ENCODE data around the gene ZSCAN12. TPM values are rescaled to one million over a fixed set of nuclear protein-coding genes. Genes with fewer than 3 reads are reported as not detected.

Gene ZSCAN12
- total and polyA plus RNA-seq, 4 donors, result 1.4 to 17.7 (median 3.8) TPM

DNA sequence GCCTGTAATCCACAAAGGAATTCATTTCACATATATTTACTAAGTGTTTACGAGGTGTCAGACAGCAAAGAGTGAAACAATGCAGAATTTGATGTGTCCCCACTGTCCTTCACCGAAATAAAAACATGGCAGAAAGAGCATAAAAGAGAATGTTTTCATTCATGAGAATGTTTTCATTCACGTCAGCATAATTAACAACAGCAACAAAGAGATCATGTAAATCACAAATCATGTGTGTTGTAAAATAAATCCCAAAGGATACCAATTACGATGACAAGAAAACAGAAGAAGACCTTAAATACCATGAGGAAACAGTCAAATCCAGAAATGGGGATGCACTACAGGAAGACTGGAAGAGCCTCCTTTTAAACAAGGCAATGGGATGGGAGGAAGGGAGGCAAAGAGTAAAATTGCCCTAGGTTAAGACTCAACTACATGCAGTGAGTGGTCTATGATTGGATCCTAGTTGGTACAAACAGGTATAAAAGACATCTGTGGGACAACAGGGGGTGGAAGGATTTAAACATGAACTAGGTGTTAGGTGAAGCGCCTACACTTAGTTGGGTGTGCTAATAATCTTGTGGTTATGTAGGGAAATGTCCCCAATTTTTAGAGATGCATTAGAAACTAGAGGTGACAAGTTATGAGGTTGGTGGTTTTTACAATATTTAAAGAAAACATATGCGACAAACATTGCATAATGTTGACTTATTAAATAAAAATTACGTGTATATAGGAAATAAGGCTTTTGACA is 65.1 kb downstream of the ZSCAN12 start:
- Histone ChIP-seq H3K36me3 (ENCODE audit: control insufficient read depth in 4 of 4, insufficient read depth in 4 of 4, low read length in 4 of 4) (no peaks in the 10 kb centered on the region), H3K9me3 (ENCODE audit: control insufficient read depth in 4 of 4, insufficient read depth in 3 of 4, low read length in 3 of 4) (no peaks in the 10 kb centered on the region), H3K9ac (ENCODE audit: insufficient read depth in 1 of 2, low read length in 2 of 2) (peak overlapping the region; percentile 88 to 100), H3K4me1 (ENCODE audit: control insufficient read depth in 5 of 5, insufficient read depth in 5 of 5, low read length in 5 of 5) (peaks cover 0 to 19% (median 3%) of the 10 kb centered on the region in 5 donors), H3K4me3 (no peak overlapping the region), H3K27ac (ENCODE audit: low read depth in 1 of 2, low read length in 1 of 2) (peak overlapping the region; percentile 87 to 96), H3K27me3 (ENCODE audit: control insufficient read depth in 3 of 3, insufficient read depth in 3 of 3, low read length in 2 of 3) (no peaks in the 10 kb centered on the region)
- ATAC-seq (ENCODE audit: insufficient read depth, low FRiP score) (no peak), DNase-seq (peak in 2 of 3 donors; percentile 21 to 34)
- WGBS, 2 donors, result 81 to 83% methylated on average over 7 of the region's 7 CpGs
- TF ChIP-seq, protein P1, sequence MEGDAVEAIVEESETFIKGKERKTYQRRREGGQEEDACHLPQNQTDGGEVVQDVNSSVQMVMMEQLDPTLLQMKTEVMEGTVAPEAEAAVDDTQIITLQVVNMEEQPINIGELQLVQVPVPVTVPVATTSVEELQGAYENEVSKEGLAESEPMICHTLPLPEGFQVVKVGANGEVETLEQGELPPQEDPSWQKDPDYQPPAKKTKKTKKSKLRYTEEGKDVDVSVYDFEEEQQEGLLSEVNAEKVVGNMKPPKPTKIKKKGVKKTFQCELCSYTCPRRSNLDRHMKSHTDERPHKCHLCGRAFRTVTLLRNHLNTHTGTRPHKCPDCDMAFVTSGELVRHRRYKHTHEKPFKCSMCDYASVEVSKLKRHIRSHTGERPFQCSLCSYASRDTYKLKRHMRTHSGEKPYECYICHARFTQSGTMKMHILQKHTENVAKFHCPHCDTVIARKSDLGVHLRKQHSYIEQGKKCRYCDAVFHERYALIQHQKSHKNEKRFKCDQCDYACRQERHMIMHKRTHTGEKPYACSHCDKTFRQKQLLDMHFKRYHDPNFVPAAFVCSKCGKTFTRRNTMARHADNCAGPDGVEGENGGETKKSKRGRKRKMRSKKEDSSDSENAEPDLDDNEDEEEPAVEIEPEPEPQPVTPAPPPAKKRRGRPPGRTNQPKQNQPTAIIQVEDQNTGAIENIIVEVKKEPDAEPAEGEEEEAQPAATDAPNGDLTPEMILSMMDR (IDR thresholded peaks at IDR 0.05; ENCODE audit: control extremely low read depth, extremely low read depth), result no peak

DNA sequence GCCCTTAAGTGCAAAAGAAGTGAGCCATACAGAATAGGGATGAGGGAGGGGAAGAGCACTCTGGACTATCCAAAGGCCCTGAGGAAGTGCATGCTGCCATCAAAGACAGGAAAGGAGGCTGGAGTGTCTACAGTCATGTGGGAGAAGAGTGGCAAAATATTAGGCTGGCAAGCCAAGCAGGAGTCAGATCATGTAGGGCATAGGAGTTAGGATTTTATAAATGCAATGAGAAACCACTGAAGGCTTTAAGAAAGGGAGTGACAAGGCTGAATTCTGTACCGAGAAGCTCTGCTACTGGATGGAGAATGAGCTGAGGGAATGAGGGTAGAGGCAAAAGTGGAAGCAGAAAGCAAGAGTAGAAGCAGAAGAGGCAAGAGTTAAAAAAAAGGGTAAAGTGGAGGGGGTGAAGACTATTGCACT is 65.9 kb downstream of the ZSCAN12 start:
- ATAC-seq (ENCODE audit: insufficient read depth, low FRiP score) (no peak), DNase-seq (no peak)
- Histone ChIP-seq H3K36me3 (ENCODE audit: control insufficient read depth in 4 of 4, insufficient read depth in 4 of 4, low read length in 4 of 4) (peaks cover 0 to 2% (median 1%) of the 10 kb centered on the region in 4 donors), H3K4me3 (no peak overlapping the region), H3K27me3 (ENCODE audit: control insufficient read depth in 3 of 3, insufficient read depth in 3 of 3, low read length in 2 of 3) (no peaks in the 10 kb centered on the region), H3K27ac (ENCODE audit: low read depth in 1 of 2, low read length in 1 of 2) (no peak overlapping the region), H3K9me3 (ENCODE audit: control insufficient read depth in 4 of 4, insufficient read depth in 3 of 4, low read length in 3 of 4) (peaks cover 0 to 2% (median under 1%) of the 10 kb centered on the region in 4 donors), H3K9ac (ENCODE audit: insufficient read depth in 1 of 2, low read length in 2 of 2) (no peak overlapping the region), H3K4me1 (ENCODE audit: control insufficient read depth in 5 of 5, insufficient read depth in 5 of 5, low read length in 5 of 5) (peaks cover 0 to 19% (median 3%) of the 10 kb centered on the region in 5 donors)
- WGBS, 2 donors, result 81 to 85% methylated on average over 1 of the region's 1 CpG
- TF ChIP-seq, protein P1 (IDR thresholded peaks at IDR 0.05; ENCODE audit: control extremely low read depth, extremely low read depth), result no peak

DNA sequence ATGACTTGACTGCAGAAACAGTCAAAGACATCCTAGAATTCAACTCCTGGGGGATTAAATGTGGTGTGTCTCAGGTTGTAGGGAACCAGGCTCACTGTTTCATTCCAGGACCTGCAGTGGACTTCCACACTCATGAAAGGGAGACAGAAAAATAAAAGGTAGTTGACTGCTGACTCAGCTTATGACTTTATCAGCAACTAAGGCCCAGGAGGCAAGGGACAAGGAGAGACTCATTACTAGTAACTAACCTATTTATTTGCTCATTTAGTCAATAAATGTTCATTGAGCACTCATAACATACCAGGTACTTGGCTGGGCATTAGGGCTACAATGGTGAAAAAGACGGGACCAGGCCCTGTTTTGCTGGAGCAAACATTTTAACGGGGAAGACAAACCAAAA is 66.5 kb downstream of the ZSCAN12 start:
- Histone ChIP-seq H3K4me1 (ENCODE audit: control insufficient read depth in 5 of 5, insufficient read depth in 5 of 5, low read length in 5 of 5) (peaks cover 0 to 19% (median 3%) of the 10 kb centered on the region in 5 donors), H3K4me3 (no peak overlapping the region), H3K27ac (ENCODE audit: low read depth in 1 of 2, low read length in 1 of 2) (no peak overlapping the region), H3K9me3 (ENCODE audit: control insufficient read depth in 4 of 4, insufficient read depth in 3 of 4, low read length in 3 of 4) (peaks cover 0 to 2% (median under 1%) of the 10 kb centered on the region in 4 donors), H3K27me3 (ENCODE audit: control insufficient read depth in 3 of 3, insufficient read depth in 3 of 3, low read length in 2 of 3) (no peaks in the 10 kb centered on the region), H3K9ac (ENCODE audit: insufficient read depth in 1 of 2, low read length in 2 of 2) (no peak overlapping the region), H3K36me3 (ENCODE audit: control insufficient read depth in 4 of 4, insufficient read depth in 4 of 4, low read length in 4 of 4) (peaks cover 0 to 2% (median 1%) of the 10 kb centered on the region in 4 donors)
- no peak for ATAC-seq (ENCODE audit: insufficient read depth, low FRiP score)
- TF ChIP-seq, protein P1 (IDR thresholded peaks at IDR 0.05; ENCODE audit: control extremely low read depth, extremely low read depth), result no peak
- 94 to 96% methylated on average over 2 of the region's 2 CpGs for WGBS, 2 donors
- DNase-seq, result no peak
